Activated T-cell treated with anti-CD3 and anti-CD28 coated beads, Interleukin-2, amount 50 U/mL, for 48 hours (primary cell): Measurements from ENCODE around the gene FBL.
A peak's percentile ranks its signal among the peaks of the same experiment; 100 is the strongest.

Experiments used
- DNase-seq, 2 experiments: peaks; one replicate each; pipeline ENCODE4 v3.0.0-alpha.2; 2020

Gene FBL

GRCh38 chr19:39840492-39840891 is 5.7 kb downstream of the FBL start:
- no peak for DNase-seq

GRCh38 chr19:39839678-39840327 is 6.4 kb downstream of the FBL start:
- no peak for DNase-seq

GRCh38 chr19:39838569-39838968 is 7.6 kb downstream of the FBL start:
- no peak for DNase-seq

- DNase-seq = no peak
Measured at GRCh38 chr19:39837978-39838377, 8.2 kb downstream of the FBL start.

GRCh38 chr19:39834287-39834841 is 11.8 kb downstream of the FBL start:
- no peak for DNase-seq

- DNase-seq = peak; percentile 96
Measured at GRCh38 chr19:39833464-39834286, 12.5 kb downstream of the FBL start, which contains the start of gene DYRK1B. Gene DYRK1B (minus strand): TSS chr19:39834162. CDS start chr19:39831867, 2,295 bp downstream.

GRCh38 chr19:39833160-39833463 is 13.1 kb downstream of the FBL start:
- no peak for DNase-seq

GRCh38 chr19:39832341-39833083 is 13.7 kb downstream of the FBL start:
- no peak for DNase-seq

GRCh38 chr19:39831679-39832078 is 14.5 kb downstream of the FBL start:
- no peak for DNase-seq

- DNase-seq = no peak
Measured at GRCh38 chr19:39830847-39831246, 15.3 kb downstream of the FBL start.

- no peak for DNase-seq
Measured at GRCh38 chr19:39830406-39830805, 15.8 kb downstream of the FBL start.

GRCh38 chr19:39829702-39830275 is 16.4 kb downstream of the FBL start:
- DNase-seq = no peak

- no peak for DNase-seq
Measured at GRCh38 chr19:39828654-39829032, 17.5 kb downstream of the FBL start.

GRCh38 chr19:39828015-39828653 is 18.0 kb downstream of the FBL start:
- DNase-seq = no peak

- DNase-seq = no peak
Measured at GRCh38 chr19:39827216-39827615, 19.0 kb downstream of the FBL start.

GRCh38 chr19:39826311-39826945 is 19.8 kb downstream of the FBL start:
- no peak for DNase-seq

- no peak for DNase-seq
Measured at GRCh38 chr19:39825531-39826076, 20.6 kb downstream of the FBL start.

- DNase-seq = no peak
Measured at GRCh38 chr19:39825093-39825463, 21.1 kb downstream of the FBL start.

GRCh38 chr19:39824143-39825092 is 21.8 kb downstream of the FBL start:
- peak; percentile 87 to 89 for DNase-seq

GRCh38 chr19:39823686-39824085 is 22.5 kb downstream of the FBL start:
- no peak for DNase-seq

GRCh38 chr19:39820696-39821095 is 25.5 kb downstream of the FBL start:
- no peak for DNase-seq
